Spinal cord (tissue), 4 donors: ENCODE data around the gene BMF. TPM values are rescaled to one million over a fixed set of nuclear protein-coding genes. Genes with fewer than 3 reads are reported as not detected.

ENCODE experiments used
- polyA plus RNA-seq, 2 donors: library from polyadenylated mRNA; unstranded; fragments of 120-200 nt; gene quantifications; one replicate each; pipeline ENCODE4 v1.2.1, GENCODE V29; 2013; ENCODE audit not compliant: insufficient read length in 2 of 2
- total RNA-seq, 2 donors: library from RNA; depleted of rRNA in 1 of 2; stranded (reverse); fragments of 120-200 nt in 1 of 2; fragments of >200 nt in 1 of 2; gene quantifications; one replicate each; pipeline versions ENCODE4 v1.2.3 to v1.2.4, GENCODE V29; 2013 to 2014

BMF gene
- total and polyA plus RNA-seq, 4 donors = 4.6 to 10.3 (median 7.9) TPM

Other genes starting within 250 kb of the BMF start
- gene GPR176, start 188.6 kb downstream of the BMF start, total RNA-seq = 10 to 100 TPM; 13.7 to 28.3 TPM
- 10 to 100 TPM; 28.1 to 29.7 TPM for gene GPR176, start 188.6 kb downstream of the BMF start, polyA plus RNA-seq
- 10 to 100 TPM; 35.6 to 46.8 TPM for gene EIF2AK4, start 174.8 kb downstream of the BMF start, total RNA-seq
- 10 to 100 TPM; 29.9 to 36.5 TPM for gene EIF2AK4, start 174.8 kb downstream of the BMF start, polyA plus RNA-seq
- 100 to 1,000 TPM; 149 to 337 TPM for gene SRP14, start 69.7 kb downstream of the BMF start, total RNA-seq
- gene SRP14, start 69.7 kb downstream of the BMF start, polyA plus RNA-seq = 100 to 1,000 TPM; 511 to 561 TPM
- 10 to 100 TPM; 24.0 to 26.5 TPM for gene BUB1B, start 52.2 kb upstream of the BMF start, total RNA-seq
- 10 to 100 TPM; 16.2 to 17.1 TPM for gene BUB1B, start 52.2 kb upstream of the BMF start, polyA plus RNA-seq
- 1 to 10 TPM; 4.4 to 5.0 TPM for gene PAK6, start 130.2 kb upstream of the BMF start, total RNA-seq
- 10 to 100 TPM; 25.6 to 25.7 TPM for gene PAK6, start 130.2 kb upstream of the BMF start, polyA plus RNA-seq
- gene ANKRD63, start 174.2 kb upstream of the BMF start, total RNA-seq = under 1 TPM in 1 of 2 donors, not detected in 1; 0.28 TPM
- under 1 TPM; 0.14 to 0.30 TPM for gene ANKRD63, start 174.2 kb upstream of the BMF start, polyA plus RNA-seq
- 10 to 100 TPM in 1 of 2 donors, 1 to 10 TPM in 1; 7.6 to 12.0 TPM for gene PLCB2, start 199.1 kb upstream of the BMF start, total RNA-seq
- 10 to 100 TPM; 21.0 to 21.8 TPM for gene PLCB2, start 199.1 kb upstream of the BMF start, polyA plus RNA-seq
- gene INAFM2, start 214.8 kb upstream of the BMF start, total RNA-seq = 10 to 100 TPM; 17.0 to 20.6 TPM
- 10 to 100 TPM; 26.1 to 29.6 TPM for gene INAFM2, start 214.8 kb upstream of the BMF start, polyA plus RNA-seq
- 1 to 10 TPM; 1.8 to 3.0 TPM for gene CCDC9B, start 232.1 kb upstream of the BMF start, total RNA-seq
- 1 to 10 TPM; 5.8 to 7.5 TPM for gene CCDC9B, start 232.1 kb upstream of the BMF start, polyA plus RNA-seq
- gene PHGR1, start 242.2 kb upstream of the BMF start, total RNA-seq = not detected
- not detected for gene PHGR1, start 242.2 kb upstream of the BMF start, polyA plus RNA-seq
- 10 to 100 TPM in 1 of 2 donors, 1 to 10 TPM in 1; 7.8 to 13.3 TPM for gene DISP2, start 249.3 kb upstream of the BMF start, total RNA-seq
- 10 to 100 TPM; 28.6 to 43.8 TPM for gene DISP2, start 249.3 kb upstream of the BMF start, polyA plus RNA-seq